H9 (cell line): ENCODE data around the gene CHN1. TPM values are rescaled to one million over a fixed set of nuclear protein-coding genes. Genes with fewer than 3 reads are reported as not detected.
A peak's percentile ranks its signal among the peaks of the same experiment; 100 is the strongest.

ENCODE experiments used
- DNase-seq: peaks from one replicate; pipeline ENCODE4 v3.0.0-alpha.2; 2017
- H2AFZ ChIP-seq: one replicate; pipeline ENCODE4 v1.6.1; 2013; ENCODE audit warnings: mild to moderate bottlenecking, low read length, control low read depth, moderate library complexity
- H2AK5ac ChIP-seq: 2 replicates; pipeline ENCODE4 v1.6.1; 2013; ENCODE audit warnings: low read length, control low read depth, mixed read lengths; ENCODE audit not compliant: insufficient read length
- H2BK120ac ChIP-seq: one replicate; pipeline ENCODE4 v1.6.1; 2013; ENCODE audit warnings: low read depth, mild to moderate bottlenecking, low read length, control low read depth, inconsistent platforms; ENCODE audit not compliant: poor library complexity, severe bottlenecking
- H2BK12ac ChIP-seq: 2 replicates; pipeline ENCODE4 v1.6.1; 2013; ENCODE audit warnings: low read length, control low read depth, mixed read lengths, low read depth; ENCODE audit not compliant: insufficient read length
- H2BK15ac ChIP-seq: 2 replicates; pipeline ENCODE4 v1.6.1; 2013; ENCODE audit warnings: low read depth, low read length, control low read depth
- H2BK20ac ChIP-seq: one replicate; pipeline ENCODE4 v1.6.1; 2013; ENCODE audit warnings: low read depth, mild to moderate bottlenecking, low read length, control low read depth, inconsistent platforms; ENCODE audit not compliant: poor library complexity, severe bottlenecking
- H2BK5ac ChIP-seq: 2 replicates; pipeline ENCODE4 v1.6.1; 2013; ENCODE audit warnings: low read length, control low read depth, mixed read lengths; ENCODE audit not compliant: insufficient read length
- H3K14ac ChIP-seq: 2 replicates; pipeline ENCODE4 v1.6.1; 2013; ENCODE audit warnings: low read length, control low read depth; ENCODE audit not compliant: insufficient read depth
- H3K18ac ChIP-seq: 2 replicates; pipeline ENCODE4 v1.6.1; 2013; ENCODE audit warnings: low read depth, mild to moderate bottlenecking, mixed read lengths, low read length, control low read depth; ENCODE audit not compliant: insufficient read length
- H3K23ac ChIP-seq: 2 replicates; pipeline ENCODE4 v1.6.1; 2013; ENCODE audit warnings: low read length, control low read depth, mixed read lengths, low read depth; ENCODE audit not compliant: insufficient read length
- H3K23me2 ChIP-seq: 2 replicates; pipeline ENCODE4 v1.6.1; 2013; ENCODE audit warnings: low read depth, mild to moderate bottlenecking, mixed read lengths, low read length, control low read depth; ENCODE audit not compliant: insufficient read length, poor library complexity, severe bottlenecking
- H3K27ac ChIP-seq: 2 replicates; pipeline ENCODE4 v1.5.1; 2013; ENCODE audit warnings: low read length, control low read depth, mixed read lengths, low read depth; ENCODE audit not compliant: insufficient read length
- H3K27me3 ChIP-seq: 2 replicates; pipeline ENCODE4 v1.6.1; 2013; ENCODE audit warnings: low read length, control low read depth, inconsistent platforms; ENCODE audit not compliant: insufficient read depth
- H3K4ac ChIP-seq: 2 replicates; pipeline ENCODE4 v1.6.1; 2013; ENCODE audit warnings: low read depth, mild to moderate bottlenecking, control low read depth, inconsistent platforms, low read length, moderate library complexity
- H3K4me1 ChIP-seq: 2 replicates; pipeline ENCODE4 v1.6.1; 2013; ENCODE audit warnings: low read length, control low read depth, inconsistent platforms; ENCODE audit not compliant: insufficient read depth
- H3K4me2 ChIP-seq: 2 replicates; pipeline ENCODE4 v1.6.1; 2013; ENCODE audit warnings: low read length, control low read depth, mixed read lengths; ENCODE audit not compliant: insufficient read length, insufficient read depth
- H3K56ac ChIP-seq: 2 replicates; pipeline ENCODE4 v1.6.1; 2013; ENCODE audit warnings: low read depth, mild to moderate bottlenecking, mixed read lengths, low read length, control low read depth; ENCODE audit not compliant: insufficient read length
- H3K79me1 ChIP-seq: 2 replicates; pipeline ENCODE4 v1.6.1; 2013; ENCODE audit warnings: low read depth, mild to moderate bottlenecking, moderate library complexity, low read length, control low read depth, inconsistent platforms; ENCODE audit not compliant: insufficient read depth, poor library complexity, severe bottlenecking
- H3K79me2 ChIP-seq: 2 replicates; pipeline ENCODE4 v1.6.1; 2013; ENCODE audit warnings: low read length, control low read depth, inconsistent platforms; ENCODE audit not compliant: insufficient read depth
- H3K9ac ChIP-seq: 2 replicates; pipeline ENCODE4 v1.6.1; 2013; ENCODE audit warnings: low read length, control low read depth, mixed read lengths; ENCODE audit not compliant: insufficient read length; ENCODE audit errors: extremely low read depth
- H3K9me3 ChIP-seq: one replicate; pipeline ENCODE4 v1.6.1; 2013; ENCODE audit warnings: low read depth, low read length, inconsistent platforms; ENCODE audit not compliant: control insufficient read depth
- H3T11ph ChIP-seq: one replicate; pipeline ENCODE4 v1.6.1; 2013; ENCODE audit warnings: mild to moderate bottlenecking, low read length, control low read depth, inconsistent platforms
- H4K20me1 ChIP-seq: one replicate; pipeline ENCODE4 v1.6.1; 2013; ENCODE audit not compliant: control insufficient read depth, insufficient read length, insufficient read depth
- H4K5ac ChIP-seq: 2 replicates; pipeline ENCODE4 v1.6.1; 2013; ENCODE audit warnings: low read depth, mild to moderate bottlenecking, mixed read lengths, low read length, control low read depth; ENCODE audit not compliant: insufficient read length
- H4K8ac ChIP-seq: replicated peaks from 2 replicates; pipeline ENCODE4 v1.6.1; 2013; ENCODE audit warnings: low read length, control low read depth, mixed read lengths, low read depth; ENCODE audit not compliant: insufficient read length
- H4K91ac ChIP-seq: 2 replicates; pipeline ENCODE4 v1.6.1; 2013; ENCODE audit warnings: low read depth, mild to moderate bottlenecking, moderate library complexity, mixed read lengths, low read length, control low read depth; ENCODE audit not compliant: insufficient read length
- H3K27ac Mint-ChIP-seq, 3 experiments: 2 replicates in 2 of 3; 3 replicates in 1 of 3; pipeline ENCODE4 v1.8.0; 2020 to 2021; ENCODE audit warnings: mixed read lengths in 3 of 3, mild to moderate bottlenecking in 1 of 3, moderate library complexity in 1 of 3
- H3K27me3 Mint-ChIP-seq: 2 replicates; pipeline ENCODE4 v1.8.0; 2021; ENCODE audit warnings: low read depth, mild to moderate bottlenecking, moderate library complexity, mixed read lengths
- H3K36me3 Mint-ChIP-seq, 3 experiments: 2 replicates in 2 of 3; 3 replicates in 1 of 3; pipeline ENCODE4 v1.8.0; 2020 to 2021; ENCODE audit warnings: low read depth in 3 of 3, mixed read lengths in 3 of 3; ENCODE audit not compliant: insufficient read depth in 1 of 3
- H3K4me1 Mint-ChIP-seq, 2 experiments: 2 replicates each; pipeline ENCODE4 v1.8.0; 2020; ENCODE audit warnings: mixed read lengths in 2 of 2
- H3K4me3 Mint-ChIP-seq, 2 experiments: 2 replicates in 1 of 2; 3 replicates in 1 of 2; pipeline ENCODE4 v1.8.0; 2020 to 2021; ENCODE audit warnings: mild to moderate bottlenecking in 2 of 2, mixed read lengths in 2 of 2, moderate library complexity in 1 of 2
- H3K9me3 Mint-ChIP-seq, 2 experiments: 2 replicates in 1 of 2; 3 replicates in 1 of 2; pipeline ENCODE4 v1.8.0; 2020; ENCODE audit warnings: mild to moderate bottlenecking in 2 of 2, mixed read lengths in 2 of 2, moderate library complexity in 1 of 2
- CTCF ChIP-seq: fragments of 200-600 bp; sonication (generic); conservative IDR thresholded peaks from 3 replicates; pipeline ENCODE4 v1.8.0; 2021; ENCODE audit warnings: antibody characterized with exemption, mild to moderate bottlenecking
- whole genome bisulfite sequencing: extraction: QIAGEN DNeasy Blood & Tissue Kit; methylation state at CpG from one replicate; pipeline ENCODE4 v1.1.7; 2013; ENCODE audit warnings: missing lambda C conversion rate, low lambda C conversion rate, mixed read lengths; ENCODE audit not compliant: insufficient read length; ENCODE audit errors: extremely low coverage; 5-methylcytosine and 5-hydroxymethylcytosine counted together
- total RNA-seq: library from RNA; stranded (reverse); gene quantifications from 2 replicates; pipeline ENCODE4 v1.2.1, GENCODE V29; 2021

Gene CHN1
- total RNA-seq, 1 experiment from 2014 or later: 33.9 TPM

DNA sequence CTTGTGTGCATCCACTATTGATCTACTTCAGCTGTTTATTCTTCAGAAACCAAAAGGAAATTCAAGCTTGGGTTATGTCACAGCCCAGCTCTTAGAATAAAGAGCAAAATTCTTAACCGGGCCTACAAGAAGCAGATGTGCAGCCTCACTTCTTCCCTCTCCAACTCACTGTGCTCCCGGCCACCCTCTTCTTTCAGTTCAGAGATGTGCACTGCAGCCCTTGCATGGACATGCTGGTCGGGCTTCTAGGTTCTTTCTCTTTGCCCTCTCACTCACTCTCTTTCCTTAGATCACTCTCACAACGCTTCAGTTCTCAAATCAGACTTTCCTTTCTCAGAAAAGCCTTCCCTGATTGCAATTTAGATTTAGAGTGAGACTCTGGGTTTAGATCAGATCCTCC, 104.1 kb downstream of the CHN1 start:
- no peaks in the 10 kb centered on the region for H3K4me1 ChIP-seq
- H4K5ac ChIP-seq: no peak overlapping the region
- H3K4ac ChIP-seq: no peak overlapping the region
- no peaks in the 10 kb centered on the region for H4K20me1 ChIP-seq
- no peak overlapping the region for H2BK5ac ChIP-seq
- Mint-ChIP-seq H3K4me1 (peaks cover 23 to 25% of the 10 kb centered on the region in 2 experiments), H3K27me3 (no peaks in the 10 kb centered on the region), H3K27ac (peak overlapping the region; percentile 13 to 91 (median 34); a peak in 6 of 7 replicates), H3K36me3 (peaks cover 5 to 12% (median 9%) of the 10 kb centered on the region in 3 experiments; a peak in 6 of 7 replicates), H3K4me3 (no peak overlapping the region), H3K9me3 (no peaks in the 10 kb centered on the region)
- H2AK5ac ChIP-seq: no peak overlapping the region
- no peak overlapping the region for H3K18ac ChIP-seq
- no peak overlapping the region for H2BK120ac ChIP-seq
- H2AFZ ChIP-seq: no peak overlapping the region
- H2BK20ac ChIP-seq: no peak overlapping the region
- no peak overlapping the region for H3T11ph ChIP-seq
- H4K8ac ChIP-seq: no peak overlapping the region
- no peaks in the 10 kb centered on the region for H3K23me2 ChIP-seq
- no peak overlapping the region for H3K9ac ChIP-seq
- H3K79me1 ChIP-seq: no peaks in the 10 kb centered on the region
- no peak overlapping the region; the same call in 1 of the 2 replicates for H3K14ac ChIP-seq
- no peak overlapping the region for H2BK15ac ChIP-seq
- no peak overlapping the region for H4K91ac ChIP-seq
- no peak overlapping the region for H3K56ac ChIP-seq
- no peak for TF ChIP-seq CTCF
- no peak overlapping the region for H3K27ac ChIP-seq
- H3K27me3 ChIP-seq: no peaks in the 10 kb centered on the region
- H3K79me2 ChIP-seq: no peaks in the 10 kb centered on the region
- no peak overlapping the region for H3K4me2 ChIP-seq
- no peak for DNase-seq
- no peak overlapping the region for H2BK12ac ChIP-seq
- H3K9me3 ChIP-seq: no peaks in the 10 kb centered on the region
- H3K23ac ChIP-seq: no peak overlapping the region
- no CpG with 5 or more reads among the region's 4 CpGs for WGBS
